ENCODE data around the gene NR4A1. TPM values are rescaled to one million over a fixed set of nuclear protein-coding genes. Genes with fewer than 3 reads are reported as not detected.

The NR4A1 gene
- total and polyA plus RNA-seq, 10 of the 15 experiments (the other 5 are each of a cell fraction or from before 2014, with no cell fraction given): 0.05 to 7.9 (median 2.2) TPM; not detected in 1

Other genes with a start within 250 kb of the NR4A1 start
Only the 7 nearest of the 11 such genes appear.
- gene ANKRD33, start 163.3 kb upstream of the NR4A1 start, total RNA-seq (2014; rRNA removed): not detected in 2 replicates
- not detected in 2 replicates for gene ANKRD33, start 163.3 kb upstream of the NR4A1 start, total RNA-seq (2014; rRNA removed; fragmentation: Illumina TruSeq; extraction: Trizol)
- not detected in 2 replicates for gene ANKRD33, start 163.3 kb upstream of the NR4A1 start, total RNA-seq (2021)
- gene ANKRD33, start 163.3 kb upstream of the NR4A1 start, polyA plus RNA-seq (2011; rRNA removed): not detected in 2 replicates
- not detected in 2 replicates for gene ANKRD33, start 163.3 kb upstream of the NR4A1 start, polyA plus RNA-seq (2014; fragmentation: Illumina TruSeq; extraction: Trizol)
- not detected for gene ANKRD33, start 163.3 kb upstream of the NR4A1 start, polyA plus RNA-seq (2014; fragmentation: Nextera tagmentation; extraction: Ambion mirVana)
- not detected in 2 replicates for gene ANKRD33, start 163.3 kb upstream of the NR4A1 start, polyA plus RNA-seq (2014; rRNA removed)
- gene ANKRD33, start 163.3 kb upstream of the NR4A1 start, polyA plus RNA-seq (2016; fragmentation: Nextera tagmentation; extraction: Ambion mirVana): not detected
- gene ACVRL1, start 143.9 kb upstream of the NR4A1 start, total RNA-seq (2014; rRNA removed): not detected in 2 replicates
- not detected in 2 replicates for gene ACVRL1, start 143.9 kb upstream of the NR4A1 start, total RNA-seq (2014; rRNA removed; fragmentation: Illumina TruSeq; extraction: Trizol)
- 0.29 TPM in 1 of 2 replicates, not detected in the other for gene ACVRL1, start 143.9 kb upstream of the NR4A1 start, total RNA-seq (2021)
- gene ACVRL1, start 143.9 kb upstream of the NR4A1 start, polyA plus RNA-seq (2011; rRNA removed): not detected in 2 replicates
- gene ACVRL1, start 143.9 kb upstream of the NR4A1 start, polyA plus RNA-seq (2014; fragmentation: Illumina TruSeq; extraction: Trizol): not detected in 2 replicates
- gene ACVRL1, start 143.9 kb upstream of the NR4A1 start, polyA plus RNA-seq (2014; fragmentation: Nextera tagmentation; extraction: Ambion mirVana): not detected
- gene ACVRL1, start 143.9 kb upstream of the NR4A1 start, polyA plus RNA-seq (2014; rRNA removed): not detected in 2 replicates
- gene ACVRL1, start 143.9 kb upstream of the NR4A1 start, polyA plus RNA-seq (2016; fragmentation: Nextera tagmentation; extraction: Ambion mirVana): not detected
- 0.11 TPM in 1 of 2 replicates, not detected in the other for gene ACVR1B, start 99.7 kb upstream of the NR4A1 start, total RNA-seq (2014; rRNA removed)
- gene ACVR1B, start 99.7 kb upstream of the NR4A1 start, total RNA-seq (2014; rRNA removed; fragmentation: Illumina TruSeq; extraction: Trizol): 0.13 and 0.18 TPM in 2 replicates
- gene ACVR1B, start 99.7 kb upstream of the NR4A1 start, total RNA-seq (2021): 0.28 and 0.58 TPM in 2 replicates
- 0.30 and 0.69 TPM in 2 replicates for gene ACVR1B, start 99.7 kb upstream of the NR4A1 start, polyA plus RNA-seq (2011; rRNA removed)
- gene ACVR1B, start 99.7 kb upstream of the NR4A1 start, polyA plus RNA-seq (2014; fragmentation: Illumina TruSeq; extraction: Trizol): 0.25 and 0.56 TPM in 2 replicates
- gene ACVR1B, start 99.7 kb upstream of the NR4A1 start, polyA plus RNA-seq (2014; fragmentation: Nextera tagmentation; extraction: Ambion mirVana): under 1 TPM; 0.02 to 0.08 TPM
- gene ACVR1B, start 99.7 kb upstream of the NR4A1 start, polyA plus RNA-seq (2014; rRNA removed): 0.19 and 0.29 TPM in 2 replicates
- gene ACVR1B, start 99.7 kb upstream of the NR4A1 start, polyA plus RNA-seq (2016; fragmentation: Nextera tagmentation; extraction: Ambion mirVana): not detected
- gene TAMALIN, start 44.5 kb upstream of the NR4A1 start, total RNA-seq (2014; rRNA removed): 0.23 and 0.38 TPM in 2 replicates
- 0.14 and 0.58 TPM in 2 replicates for gene TAMALIN, start 44.5 kb upstream of the NR4A1 start, total RNA-seq (2014; rRNA removed; fragmentation: Illumina TruSeq; extraction: Trizol)
- gene TAMALIN, start 44.5 kb upstream of the NR4A1 start, total RNA-seq (2021): 0.35 and 0.49 TPM in 2 replicates
- gene TAMALIN, start 44.5 kb upstream of the NR4A1 start, polyA plus RNA-seq (2011; rRNA removed): 0.15 and 0.29 TPM in 2 replicates
- 0.09 TPM in 1 of 2 replicates, not detected in the other for gene TAMALIN, start 44.5 kb upstream of the NR4A1 start, polyA plus RNA-seq (2014; fragmentation: Illumina TruSeq; extraction: Trizol)
- not detected for gene TAMALIN, start 44.5 kb upstream of the NR4A1 start, polyA plus RNA-seq (2014; fragmentation: Nextera tagmentation; extraction: Ambion mirVana)
- 0.13 and 0.27 TPM in 2 replicates for gene TAMALIN, start 44.5 kb upstream of the NR4A1 start, polyA plus RNA-seq (2014; rRNA removed)
- gene TAMALIN, start 44.5 kb upstream of the NR4A1 start, polyA plus RNA-seq (2016; fragmentation: Nextera tagmentation; extraction: Ambion mirVana): not detected
- 44.5 and 44.8 TPM in 2 replicates for gene ATG101, start 18.5 kb downstream of the NR4A1 start, total RNA-seq (2014; rRNA removed)
- gene ATG101, start 18.5 kb downstream of the NR4A1 start, total RNA-seq (2014; rRNA removed; fragmentation: Illumina TruSeq; extraction: Trizol): 21.5 and 21.9 TPM in 2 replicates
- gene ATG101, start 18.5 kb downstream of the NR4A1 start, total RNA-seq (2021): 33.8 and 36.5 TPM in 2 replicates
- gene ATG101, start 18.5 kb downstream of the NR4A1 start, polyA plus RNA-seq (2011; rRNA removed): 31.4 and 49.8 TPM in 2 replicates
- gene ATG101, start 18.5 kb downstream of the NR4A1 start, polyA plus RNA-seq (2014; fragmentation: Illumina TruSeq; extraction: Trizol): 10.4 and 26.0 TPM in 2 replicates
- 1 to 10 TPM; 2.7 to 5.6 TPM for gene ATG101, start 18.5 kb downstream of the NR4A1 start, polyA plus RNA-seq (2014; fragmentation: Nextera tagmentation; extraction: Ambion mirVana)
- 42.7 and 43.1 TPM in 2 replicates for gene ATG101, start 18.5 kb downstream of the NR4A1 start, polyA plus RNA-seq (2014; rRNA removed)
- 10 to 100 TPM; 34.1 to 40.5 TPM for gene ATG101, start 18.5 kb downstream of the NR4A1 start, polyA plus RNA-seq (2016; fragmentation: Nextera tagmentation; extraction: Ambion mirVana)
- gene SMIM41, start 28.3 kb downstream of the NR4A1 start, total RNA-seq (2014; rRNA removed): not detected in 2 replicates
- not detected in 2 replicates for gene SMIM41, start 28.3 kb downstream of the NR4A1 start, total RNA-seq (2014; rRNA removed; fragmentation: Illumina TruSeq; extraction: Trizol)
- 0.19 TPM in 1 of 2 replicates, not detected in the other for gene SMIM41, start 28.3 kb downstream of the NR4A1 start, total RNA-seq (2021)
- gene SMIM41, start 28.3 kb downstream of the NR4A1 start, polyA plus RNA-seq (2011; rRNA removed): not detected in 2 replicates
- gene SMIM41, start 28.3 kb downstream of the NR4A1 start, polyA plus RNA-seq (2014; fragmentation: Illumina TruSeq; extraction: Trizol): not detected in 2 replicates
- gene SMIM41, start 28.3 kb downstream of the NR4A1 start, polyA plus RNA-seq (2014; fragmentation: Nextera tagmentation; extraction: Ambion mirVana): not detected
- gene SMIM41, start 28.3 kb downstream of the NR4A1 start, polyA plus RNA-seq (2014; rRNA removed): not detected in 2 replicates
- not detected for gene SMIM41, start 28.3 kb downstream of the NR4A1 start, polyA plus RNA-seq (2016; fragmentation: Nextera tagmentation; extraction: Ambion mirVana)
- gene KRT80, start 140.6 kb downstream of the NR4A1 start, total RNA-seq (2014; rRNA removed): not detected in 2 replicates
- not detected in 2 replicates for gene KRT80, start 140.6 kb downstream of the NR4A1 start, total RNA-seq (2014; rRNA removed; fragmentation: Illumina TruSeq; extraction: Trizol)
- 0.05 TPM in 1 of 2 replicates, not detected in the other for gene KRT80, start 140.6 kb downstream of the NR4A1 start, total RNA-seq (2021)
- 0.01 TPM in 1 of 2 replicates, not detected in the other for gene KRT80, start 140.6 kb downstream of the NR4A1 start, polyA plus RNA-seq (2011; rRNA removed)
- not detected in 2 replicates for gene KRT80, start 140.6 kb downstream of the NR4A1 start, polyA plus RNA-seq (2014; fragmentation: Illumina TruSeq; extraction: Trizol)
- gene KRT80, start 140.6 kb downstream of the NR4A1 start, polyA plus RNA-seq (2014; fragmentation: Nextera tagmentation; extraction: Ambion mirVana): not detected
- gene KRT80, start 140.6 kb downstream of the NR4A1 start, polyA plus RNA-seq (2014; rRNA removed): not detected in 2 replicates
- gene KRT80, start 140.6 kb downstream of the NR4A1 start, polyA plus RNA-seq (2016; fragmentation: Nextera tagmentation; extraction: Ambion mirVana): not detected